NCI-H146 treated with DMSO at 0.1 percent for 48 hours (cell line): ENCODE measurements around the gene MCF2L2.

ENCODE experiments used
- DNase-seq: peaks from one replicate; lab custom pipeline; 2025; ENCODE audit not compliant: unreplicated experiment; lab: John Stamatoyannopoulos, UW

The MCF2L2 gene

DNA sequence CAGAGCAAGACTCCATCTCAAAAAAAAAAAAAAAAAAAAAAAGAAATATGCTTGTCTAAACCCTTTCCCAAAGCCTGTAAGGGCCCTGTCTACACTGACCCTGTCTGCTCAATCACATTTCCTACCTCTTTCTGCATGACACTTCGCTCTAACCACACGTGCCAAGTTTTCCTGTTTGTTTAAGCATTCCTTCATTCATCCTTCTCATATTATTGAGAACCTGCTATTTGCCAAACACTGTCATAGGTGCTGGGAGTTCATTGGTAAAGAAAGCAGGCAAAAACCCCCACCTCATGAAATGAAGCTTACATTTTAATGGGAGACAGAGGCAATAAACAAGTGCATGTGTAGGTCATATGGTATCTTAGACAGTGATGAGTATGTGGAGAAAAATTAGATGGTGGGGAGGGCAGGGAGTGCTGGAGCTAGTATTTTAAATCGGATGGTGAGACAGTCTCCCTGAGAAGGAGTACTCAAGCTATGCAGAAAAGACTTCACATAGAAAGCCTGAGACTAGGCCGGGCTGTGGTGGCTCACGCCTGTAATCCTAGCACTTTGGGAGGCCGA lies 127.3 kb downstream of the MCF2L2 start:
- no peak for DNase-seq

DNA sequence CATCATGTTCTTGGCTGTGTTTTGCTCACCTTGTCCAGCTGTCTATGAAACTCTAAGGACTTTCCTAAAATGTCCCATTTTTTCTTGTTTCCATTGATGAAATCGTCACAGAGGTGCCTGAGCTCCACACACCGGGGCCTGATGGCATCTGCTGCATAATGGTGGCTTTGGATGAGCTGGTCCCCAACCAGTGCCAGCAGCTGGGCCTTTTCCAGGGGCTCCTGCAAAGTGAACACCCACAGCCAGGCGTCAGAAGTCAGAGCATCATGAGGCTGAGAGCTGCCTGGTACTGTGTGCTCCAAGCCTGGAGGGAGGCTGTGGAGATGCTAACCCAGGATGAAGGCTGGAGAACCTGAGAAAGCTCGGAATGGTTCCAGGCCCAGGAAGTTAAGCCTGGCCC lies 128.4 kb downstream of the MCF2L2 start:
- no peak for DNase-seq

DNA sequence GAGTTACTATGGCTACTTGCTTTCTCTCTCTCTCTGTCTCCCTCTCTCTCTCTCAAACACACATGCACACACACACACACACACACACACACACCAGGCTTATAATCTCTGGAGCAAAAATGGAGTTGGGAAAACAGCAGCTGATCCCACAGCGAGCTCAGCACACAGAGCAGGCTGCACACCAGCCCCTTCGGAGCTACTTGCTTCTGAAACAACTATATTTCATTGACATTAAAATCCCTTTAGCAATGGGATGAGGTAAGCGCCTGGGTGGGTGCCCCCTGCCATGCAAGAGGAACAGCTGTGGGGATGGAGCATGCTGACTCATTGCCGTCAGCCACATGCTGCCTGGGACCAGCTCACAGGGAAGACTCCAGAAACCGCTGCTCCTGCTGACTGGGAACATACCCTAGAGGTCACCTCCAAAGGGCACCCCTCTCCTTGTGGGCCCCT lies 129.7 kb downstream of the MCF2L2 start:
- DNase-seq, result peak; percentile 38

DNA sequence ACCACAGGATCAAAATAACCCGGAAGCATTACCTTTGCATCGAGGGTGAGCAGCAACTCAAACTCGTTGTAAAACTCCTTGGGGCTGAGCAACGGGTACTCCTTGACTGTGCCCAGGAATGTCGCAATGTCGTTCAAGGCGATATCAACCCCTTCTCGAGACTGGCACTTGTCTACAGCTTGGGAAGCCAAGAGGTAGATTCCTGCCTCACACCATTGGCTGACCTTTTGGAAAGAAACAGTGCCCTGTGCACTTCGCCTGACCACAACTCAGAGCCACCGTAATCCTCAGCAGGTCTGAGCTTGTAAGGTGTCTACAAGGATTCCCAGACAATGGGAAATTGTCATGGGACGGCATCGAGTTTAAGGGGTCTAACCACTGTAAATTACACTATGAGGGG lies 131.5 kb downstream of the MCF2L2 start:
- DNase-seq, result no peak

DNA sequence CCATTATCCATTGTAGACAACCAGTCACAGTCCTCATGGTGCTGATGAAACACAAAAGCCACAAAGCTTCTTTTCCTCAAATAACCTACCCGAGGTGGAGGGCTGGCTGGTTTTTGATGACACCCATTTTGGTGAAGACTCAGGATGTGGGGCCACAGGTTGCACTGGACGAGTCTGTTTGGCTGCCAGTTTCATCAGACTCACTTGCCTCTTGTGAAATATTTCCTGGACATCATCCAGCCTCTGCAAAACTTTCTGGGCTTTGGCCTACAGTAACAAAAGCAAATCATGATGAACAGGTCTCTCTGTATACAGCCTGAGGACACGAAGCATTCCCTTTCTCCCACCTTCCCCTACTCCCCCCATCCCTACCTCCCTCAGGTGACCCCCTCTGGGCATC lies 133.2 kb downstream of the MCF2L2 start:
- no peak for DNase-seq

DNA sequence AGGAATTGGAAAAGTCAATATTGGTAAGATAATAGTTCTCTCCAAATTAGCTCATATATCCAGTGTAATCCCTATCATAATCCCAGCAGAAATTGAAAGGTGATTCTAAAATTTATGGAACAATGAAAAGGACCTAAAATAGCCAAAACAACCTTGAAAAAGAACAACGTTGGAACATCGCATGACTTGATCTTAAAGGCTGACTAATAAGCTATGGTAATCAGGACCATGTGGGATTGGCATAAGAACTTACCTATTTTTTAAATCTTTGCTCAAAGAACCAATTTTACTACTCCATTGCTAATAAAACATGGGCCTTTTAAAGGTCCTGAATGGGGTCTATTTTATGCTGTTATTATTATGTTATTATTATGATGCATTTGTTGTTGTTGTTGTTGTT lies 134.5 kb downstream of the MCF2L2 start:
- no peak for DNase-seq

DNA sequence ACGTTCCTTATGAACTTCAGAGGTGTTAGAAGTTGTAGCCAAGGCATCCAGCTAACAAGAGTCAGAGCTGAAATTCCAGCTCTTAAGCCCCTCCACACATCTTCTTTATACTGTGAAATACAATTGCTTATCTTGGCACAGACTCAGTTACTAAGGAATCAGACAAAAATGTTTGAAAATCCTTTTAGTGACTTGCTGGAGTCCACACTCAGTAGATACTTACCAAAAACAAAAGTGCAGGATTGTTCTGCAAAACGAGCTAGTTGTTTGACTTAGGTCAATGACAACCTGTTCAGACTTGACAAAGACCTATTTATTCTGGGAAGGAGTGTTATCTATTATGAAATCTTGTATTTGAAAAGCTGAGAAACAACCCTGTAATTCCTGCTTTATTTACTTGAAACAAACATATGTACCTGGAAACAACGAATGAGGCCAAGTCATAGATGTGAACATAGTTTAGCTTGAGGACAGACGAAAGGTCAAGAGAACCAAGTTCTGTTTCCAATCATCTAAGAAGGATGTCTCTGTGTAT lies 136.9 kb downstream of the MCF2L2 start:
- DNase-seq, result no peak

DNA sequence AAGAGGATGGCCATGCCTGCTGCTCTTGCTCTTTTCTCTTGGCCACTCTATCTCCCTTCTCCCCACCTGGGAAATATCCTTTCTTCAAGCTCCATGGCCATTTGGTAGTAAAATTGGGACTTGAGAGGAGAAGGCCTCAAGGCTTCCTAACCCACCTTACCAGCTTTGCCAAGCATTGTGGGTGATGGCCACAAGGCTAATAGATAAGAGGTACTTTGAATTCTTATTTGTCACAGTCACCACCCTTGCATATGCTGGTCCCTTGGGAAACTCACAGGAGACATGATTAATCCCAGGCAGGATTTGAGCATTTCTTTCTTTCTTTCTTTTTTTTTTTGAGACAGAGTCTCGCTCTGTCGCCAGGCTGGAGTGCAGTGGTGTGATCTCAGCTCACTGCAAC lies 138.2 kb downstream of the MCF2L2 start:
- DNase-seq, result no peak

DNA sequence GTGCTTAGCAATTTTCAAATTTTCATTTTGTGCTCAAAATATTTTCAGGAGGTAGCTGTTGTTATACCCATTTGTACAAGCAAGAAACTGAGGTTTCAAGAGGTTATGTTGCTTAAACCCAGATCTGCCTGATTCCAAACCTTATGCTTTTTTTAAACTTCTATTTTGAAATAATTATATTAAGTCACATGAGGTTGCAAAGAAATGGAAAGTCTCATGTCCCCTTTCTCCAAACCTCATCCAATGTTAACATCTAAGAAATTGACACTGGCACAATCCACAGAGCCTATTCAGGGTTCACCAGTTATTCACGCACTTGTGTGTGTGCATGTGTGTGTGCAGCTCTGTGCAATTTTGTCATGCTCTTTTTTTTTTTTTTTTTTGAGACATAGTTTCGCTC lies 140.3 kb downstream of the MCF2L2 start:
- DNase-seq, result no peak

DNA sequence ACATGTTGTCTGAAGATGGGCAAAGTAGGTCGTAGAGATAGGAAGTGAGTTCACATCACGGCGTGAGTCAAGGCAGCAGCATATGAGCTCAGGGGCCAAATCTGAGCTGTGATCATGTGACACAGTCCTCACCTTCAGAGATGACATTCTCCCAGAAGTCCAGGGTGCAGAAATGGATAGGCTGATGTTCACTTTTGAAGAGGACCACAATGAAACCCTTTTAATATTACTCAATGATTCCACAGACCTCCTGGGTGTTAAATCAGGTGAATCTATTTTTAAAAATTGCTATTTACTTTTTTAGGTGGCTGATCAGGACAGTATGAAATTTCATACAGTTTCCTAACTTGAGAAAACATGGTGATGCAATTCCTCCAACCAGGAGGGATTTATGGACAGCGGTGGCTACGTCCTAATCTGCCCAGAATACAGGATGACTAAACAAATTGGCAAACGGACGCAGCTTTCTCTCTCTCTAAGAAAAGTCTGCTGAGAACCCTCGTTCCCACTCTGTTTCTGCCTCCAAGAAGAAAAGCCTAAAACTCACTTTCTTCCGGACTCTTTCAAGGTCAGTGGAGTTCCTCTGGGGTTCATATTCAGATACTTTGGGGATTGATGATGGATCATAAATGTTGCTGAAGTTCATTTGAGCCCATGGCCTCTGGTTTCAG lies 141.0 kb downstream of the MCF2L2 start:
- no peak for DNase-seq

DNA sequence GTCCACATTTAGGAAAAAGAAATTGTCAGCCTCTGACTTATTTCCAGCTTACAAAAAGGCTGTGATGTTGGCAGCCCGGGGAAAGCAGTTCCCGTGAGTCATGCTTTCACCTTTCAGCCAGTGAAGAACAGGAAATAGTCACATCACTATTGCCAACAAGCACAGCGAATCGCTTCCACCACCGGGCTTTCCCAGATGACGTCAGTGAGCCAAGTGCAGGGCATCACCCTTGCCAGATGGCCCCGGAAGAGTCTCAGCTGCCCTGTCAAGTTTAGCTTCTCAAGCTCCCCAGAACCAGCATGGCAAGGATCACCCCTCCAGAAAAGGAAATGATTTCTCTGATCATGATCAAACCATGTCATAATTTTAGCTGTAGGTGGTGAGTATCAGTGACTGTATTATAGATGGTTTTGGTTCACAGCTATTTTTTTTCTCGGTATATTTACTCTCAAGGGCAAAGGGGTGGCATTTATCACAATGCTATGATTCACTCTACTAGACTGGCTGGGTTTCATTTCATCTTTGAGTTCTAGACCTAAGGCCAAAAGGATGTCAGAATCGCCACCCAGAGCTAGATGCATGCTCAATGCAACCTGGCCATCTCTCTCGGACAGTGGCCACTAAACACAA lies 142.5 kb downstream of the MCF2L2 start:
- DNase-seq, result no peak

DNA sequence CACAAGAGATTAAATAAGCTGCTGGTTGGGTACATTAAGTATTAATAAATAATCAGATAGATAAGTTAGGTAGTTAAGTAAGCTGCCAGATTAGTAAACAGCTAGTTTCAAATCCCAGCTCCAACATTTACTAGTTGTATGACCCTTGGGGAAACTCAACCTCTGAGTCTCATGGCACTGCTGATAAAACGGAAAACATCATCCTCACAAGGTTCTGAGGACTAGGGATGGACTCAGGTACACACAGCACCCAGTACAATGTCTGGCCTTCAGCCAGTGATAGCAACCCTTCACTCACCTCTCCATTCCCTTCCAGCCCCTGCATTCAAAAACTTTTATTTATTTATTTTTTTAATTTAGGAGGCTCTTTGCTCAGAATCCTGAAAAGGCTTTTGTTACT lies 143.1 kb downstream of the MCF2L2 start:
- DNase-seq, result no peak

DNA sequence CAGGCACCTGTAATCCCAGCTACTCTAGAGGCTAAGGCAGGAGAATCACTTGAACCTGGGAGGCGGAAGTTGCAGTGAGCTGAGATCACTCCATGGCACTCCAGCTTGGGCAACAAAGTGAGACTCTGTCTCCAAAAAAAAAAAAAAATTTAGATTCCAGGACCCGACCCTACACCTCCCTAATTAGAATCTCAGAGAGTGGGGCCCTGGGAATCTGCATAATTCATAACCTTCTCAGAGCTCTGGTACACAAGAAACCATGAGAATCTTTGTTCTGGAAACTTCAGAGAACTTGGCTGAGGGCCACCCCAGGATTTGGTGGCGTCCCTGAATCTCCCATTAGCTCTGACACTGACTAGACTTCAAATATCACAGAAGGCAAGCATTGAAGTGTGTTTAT lies 143.8 kb downstream of the MCF2L2 start:
- no peak for DNase-seq

DNA sequence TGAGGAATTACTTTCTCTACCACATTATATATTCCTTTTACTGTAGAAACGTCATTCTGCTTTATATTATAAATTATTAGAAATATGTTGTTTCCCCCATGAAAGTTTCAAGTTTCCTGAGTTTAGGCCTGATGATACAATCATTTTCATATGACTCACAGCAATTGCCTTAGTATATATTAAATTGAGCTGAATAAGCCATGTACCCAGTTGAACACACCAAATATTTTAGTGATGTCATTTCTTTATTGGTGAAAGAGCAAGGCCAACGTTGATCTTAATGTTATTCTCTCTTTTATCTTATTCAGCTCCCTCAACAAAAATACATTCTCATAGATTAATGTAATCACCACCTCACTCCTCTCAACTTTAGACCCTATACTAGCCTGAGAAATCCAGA lies 144.5 kb downstream of the MCF2L2 start:
- no peak for DNase-seq

DNA sequence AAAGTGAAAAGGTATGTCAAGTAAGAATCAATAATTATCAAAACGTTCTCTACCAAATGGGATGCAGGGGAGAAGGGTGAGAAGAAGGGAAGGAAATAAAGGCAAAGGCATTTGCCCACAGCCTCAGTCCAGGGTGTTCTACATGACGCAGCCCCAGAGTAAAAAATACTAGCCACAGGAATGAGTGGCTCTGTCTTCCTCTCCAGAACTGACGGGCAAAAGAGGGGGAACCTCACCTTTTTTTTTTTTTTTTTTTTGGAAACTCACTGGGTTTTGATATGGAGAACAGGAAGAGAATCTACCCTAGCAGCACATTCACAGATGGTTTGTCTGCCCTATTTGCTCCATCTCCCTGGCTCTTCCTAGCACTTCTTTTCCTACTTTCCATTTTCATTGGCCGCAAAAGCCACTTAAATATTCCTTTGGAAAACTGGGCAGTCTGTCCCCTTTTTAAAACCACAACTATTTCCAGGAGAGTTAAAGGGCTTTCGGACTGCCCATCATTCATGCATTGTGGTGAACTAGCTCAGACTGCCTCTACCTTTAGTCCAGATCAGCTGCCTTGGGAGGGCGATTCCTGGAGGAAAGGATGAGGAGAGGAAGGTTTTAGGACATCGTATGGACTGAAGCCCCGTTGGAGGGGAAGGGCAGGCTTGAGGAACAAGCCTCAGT lies 147.2 kb downstream of the MCF2L2 start:
- DNase-seq, result no peak

DNA sequence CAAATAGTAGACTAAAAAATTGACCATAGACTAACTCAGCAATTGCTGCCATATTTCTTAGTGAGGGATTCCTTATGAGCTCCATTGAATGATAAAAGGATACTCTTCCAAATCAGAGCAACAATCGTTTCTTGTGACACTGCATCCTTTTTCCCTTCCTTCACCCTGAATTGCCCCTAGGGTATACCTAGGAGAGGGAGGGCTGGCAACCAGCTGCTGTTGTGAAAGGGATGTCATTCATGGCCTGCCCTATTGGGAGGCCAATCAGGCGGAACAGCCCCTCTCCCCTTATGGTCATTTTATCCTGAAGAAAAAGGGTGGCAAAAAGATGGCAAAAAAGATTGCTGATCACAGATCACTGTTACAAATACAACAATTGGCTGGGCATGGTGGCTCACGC lies 149.0 kb downstream of the MCF2L2 start:
- peak; percentile 38 for DNase-seq

DNA sequence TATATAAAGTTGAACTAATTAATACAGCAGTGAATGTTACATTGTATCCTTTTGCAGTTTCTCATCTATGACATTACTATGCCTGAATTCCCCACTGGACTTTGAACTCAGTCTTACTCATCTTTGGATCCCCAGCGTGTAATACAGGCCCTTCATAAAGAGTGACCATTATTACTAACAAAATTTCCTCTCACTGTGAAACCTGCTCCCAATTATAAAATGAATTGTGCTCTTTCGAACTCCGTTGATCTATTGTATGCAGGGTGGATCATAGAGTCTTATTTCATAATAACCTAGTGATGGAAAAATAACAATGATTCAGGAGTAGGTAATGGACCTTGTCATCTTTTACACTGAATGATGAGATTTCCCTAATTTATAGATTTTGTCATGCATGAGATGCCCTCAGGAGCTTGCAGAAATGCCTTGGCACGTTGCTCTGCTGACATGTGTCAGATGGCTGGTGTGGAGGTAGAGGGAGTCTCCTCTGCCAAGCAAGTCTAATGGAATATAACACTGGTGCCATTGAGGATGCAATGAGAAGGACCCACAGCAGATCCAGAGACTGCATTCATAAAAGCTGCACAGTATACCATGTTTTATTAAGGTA lies 149.8 kb downstream of the MCF2L2 start:
- peak; percentile 26 for DNase-seq

DNA sequence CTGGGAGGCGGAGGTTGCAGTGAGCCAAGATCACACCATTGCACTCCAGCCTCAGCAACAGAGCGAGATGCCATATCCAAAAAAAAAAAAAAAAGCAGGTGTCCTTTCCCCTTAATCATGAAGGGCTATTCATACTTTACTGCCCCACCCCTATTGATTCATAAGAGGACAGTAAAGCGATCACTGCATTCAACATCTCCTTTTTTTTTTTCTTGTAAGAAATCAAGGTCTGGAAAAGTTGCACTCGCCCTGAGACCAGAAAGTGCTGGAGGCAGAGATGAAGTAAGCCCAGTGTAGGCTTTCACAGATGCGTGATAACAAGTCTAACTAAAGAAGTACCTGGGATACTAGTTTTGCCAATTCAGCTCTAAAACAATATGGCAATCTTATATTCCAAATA lies 151.2 kb downstream of the MCF2L2 start:
- no peak for DNase-seq

DNA sequence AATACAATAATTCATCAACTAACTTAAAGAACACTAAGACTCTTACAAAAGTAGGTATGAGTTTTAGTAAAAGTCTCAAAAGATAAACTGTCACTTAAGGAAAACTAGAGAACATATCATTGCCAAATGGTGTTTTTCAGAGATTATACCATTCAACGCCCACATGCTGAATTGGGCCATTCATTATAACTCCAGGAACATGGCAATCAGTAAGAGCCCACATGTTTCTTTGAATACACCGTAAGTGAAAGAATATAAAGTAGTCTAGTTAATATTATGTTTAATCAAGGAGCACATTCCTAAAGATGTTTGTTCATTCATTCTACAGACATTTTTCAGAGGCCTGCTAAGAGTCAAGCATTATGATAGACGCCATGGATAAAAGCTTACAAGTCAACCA lies 152.5 kb downstream of the MCF2L2 start:
- DNase-seq, result no peak

DNA sequence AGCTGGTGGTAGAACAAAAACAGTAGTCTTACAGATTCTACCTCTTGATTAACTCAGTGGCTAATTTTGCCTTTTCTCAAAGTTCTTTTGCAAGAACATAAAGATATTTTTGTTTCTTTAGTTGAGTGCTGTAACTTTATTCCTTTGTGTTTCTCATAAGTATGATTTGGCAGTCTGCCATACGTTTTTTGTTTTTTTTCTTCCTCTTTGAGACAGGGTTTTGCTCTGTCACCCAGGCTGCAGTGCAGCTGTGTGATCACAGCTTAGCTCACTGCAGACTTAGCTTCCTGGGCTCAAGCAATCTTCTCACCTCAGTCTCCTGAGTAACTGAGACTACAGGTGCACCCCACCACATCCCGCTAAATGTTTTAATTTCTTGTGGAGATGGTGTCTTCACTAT lies 153.0 kb downstream of the MCF2L2 start:
- DNase-seq, result no peak

DNA sequence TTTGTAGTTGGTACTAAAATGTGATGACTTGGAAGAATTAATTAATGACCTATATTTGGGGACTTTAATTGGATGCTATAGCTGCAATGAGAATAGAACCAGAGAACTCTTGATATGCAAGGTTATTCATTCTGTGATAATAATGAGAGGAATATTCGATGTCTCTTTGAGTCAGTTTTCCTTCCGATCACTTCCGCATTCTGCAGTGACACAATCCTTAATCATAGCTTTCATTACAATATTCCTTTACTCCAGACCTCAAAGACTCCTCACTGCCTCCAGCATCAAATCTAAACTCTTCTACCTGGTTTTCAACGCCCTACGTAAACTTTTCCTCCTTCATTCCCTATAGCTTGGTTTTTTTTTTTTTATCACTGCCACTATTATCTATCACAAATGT lies 153.8 kb downstream of the MCF2L2 start:
- DNase-seq, result no peak
